Suprapubic skin (tissue), 3 donors: ENCODE results near the gene TUBA3C.
"Not testable (repeated sequence)": the region's sequence is repeated elsewhere in the genome, so short reads cannot be mapped to it uniquely, and the experiment has no call there.

ENCODE experiments used
- CTCF ChIP-seq, 2 donors: fragments of 200-600 bp in 1 of 2; fragments of 450-650 bp in 1 of 2; sonication (generic) in 1 of 2; IDR thresholded peaks; one replicate each; pipeline ENCODE4 v1.5.1; 2016 to 2019; ENCODE audit warnings: antibody characterized with exemption in 2 of 2, mild to moderate bottlenecking in 1 of 2, moderate library complexity in 1 of 2
- POLR2A ChIP-seq, 2 donors: fragments of 450-650 bp; IDR thresholded peaks; one replicate each; pipeline ENCODE4 v1.6.1; 2017; ENCODE audit warnings: antibody characterized with exemption in 2 of 2, mild to moderate bottlenecking in 2 of 2, moderate library complexity in 2 of 2

- TF ChIP-seq POLR2A, CTCF (IDR thresholded peaks at IDR 0.05): not testable (repeated sequence)
Measured at GRCh38 chr13:19192622-19193021, 11.0 kb upstream of the TUBA3C start.
